Left lobe of liver (tissue), 2 donors: ENCODE results near the gene FAM117A. TPM values are rescaled to one million over a fixed set of nuclear protein-coding genes. Genes with fewer than 3 reads are reported as not detected.

ENCODE experiments used
- ATAC-seq: fragments of 200-7000 bp; cut with Tn5 transposase; one replicate; pipeline ENCODE4 v1.9.1; 2020; ENCODE audit warnings: mild to moderate bottlenecking, moderate library complexity
- DNase-seq: peaks from one replicate; pipeline ENCODE4 v3.0.0-alpha.2; 2020; ENCODE audit warnings: low spot score
- total RNA-seq: library from RNA; stranded (reverse); gene quantifications from one replicate; pipeline ENCODE4 v1.2.1, GENCODE V29; 2021
- donor health status: DM: no; HTN: no; CAD: no; lungs with moderate emphysema.
- donor health status: DM: no; HTN: yes; CAD: no.

FAM117A gene
- total RNA-seq, 1 donor from 2014 or later = 5.3 TPM

DNA sequence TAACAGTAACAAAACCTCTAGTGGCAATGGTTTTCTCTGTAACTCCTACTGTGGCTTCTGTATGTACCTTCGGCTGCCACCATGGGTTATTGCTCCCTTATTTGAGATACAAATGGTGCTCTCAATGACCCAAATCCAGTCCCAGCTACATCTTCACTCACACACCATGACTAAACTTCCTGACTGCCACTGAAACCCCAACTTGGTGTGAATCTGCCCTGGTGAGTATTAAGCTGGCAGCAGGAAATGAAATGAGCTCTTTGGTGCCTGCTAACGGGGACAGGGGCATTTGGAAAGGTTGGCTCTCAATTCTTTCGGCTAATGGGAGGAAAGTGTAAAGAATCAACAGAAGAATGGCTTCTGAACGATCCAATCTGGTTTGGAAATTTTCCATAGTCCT, 48.7 kb downstream of the FAM117A start:
- ATAC-seq (no peak), DNase-seq (no peak)

DNA sequence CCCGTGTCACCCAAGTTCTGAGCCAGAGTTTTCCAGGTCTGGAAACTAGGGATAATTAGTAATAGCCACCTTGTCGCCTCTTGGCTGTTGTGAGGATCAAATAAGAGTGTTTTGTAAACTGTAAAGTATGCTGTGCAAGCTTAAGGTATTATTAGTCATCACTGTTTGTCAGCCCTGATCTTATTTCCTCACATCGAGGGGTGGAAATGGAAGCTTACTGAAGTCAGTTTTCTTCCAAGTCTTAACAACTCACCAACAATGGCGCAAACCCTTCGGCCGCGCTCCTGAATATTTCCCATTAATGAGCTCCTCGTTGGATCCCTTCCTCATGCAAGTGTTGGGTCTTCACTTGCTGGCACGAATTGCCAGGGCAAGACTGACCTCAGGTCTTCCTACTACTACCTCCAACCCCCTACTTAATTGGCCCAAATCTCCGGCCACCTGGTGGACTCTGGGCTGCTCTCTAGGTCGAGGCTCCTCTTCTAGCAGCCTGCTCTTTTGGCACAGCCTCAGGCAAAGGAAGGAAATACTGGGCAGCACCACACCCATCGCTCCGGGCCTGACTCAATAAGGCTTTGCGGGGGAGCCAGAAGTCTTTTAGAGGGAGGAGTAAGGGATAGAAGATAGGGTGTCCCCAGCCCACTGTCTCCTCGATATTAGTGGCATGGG, 55.3 kb downstream of the FAM117A start:
- DNase-seq = no peak
- ATAC-seq = no peak

DNA sequence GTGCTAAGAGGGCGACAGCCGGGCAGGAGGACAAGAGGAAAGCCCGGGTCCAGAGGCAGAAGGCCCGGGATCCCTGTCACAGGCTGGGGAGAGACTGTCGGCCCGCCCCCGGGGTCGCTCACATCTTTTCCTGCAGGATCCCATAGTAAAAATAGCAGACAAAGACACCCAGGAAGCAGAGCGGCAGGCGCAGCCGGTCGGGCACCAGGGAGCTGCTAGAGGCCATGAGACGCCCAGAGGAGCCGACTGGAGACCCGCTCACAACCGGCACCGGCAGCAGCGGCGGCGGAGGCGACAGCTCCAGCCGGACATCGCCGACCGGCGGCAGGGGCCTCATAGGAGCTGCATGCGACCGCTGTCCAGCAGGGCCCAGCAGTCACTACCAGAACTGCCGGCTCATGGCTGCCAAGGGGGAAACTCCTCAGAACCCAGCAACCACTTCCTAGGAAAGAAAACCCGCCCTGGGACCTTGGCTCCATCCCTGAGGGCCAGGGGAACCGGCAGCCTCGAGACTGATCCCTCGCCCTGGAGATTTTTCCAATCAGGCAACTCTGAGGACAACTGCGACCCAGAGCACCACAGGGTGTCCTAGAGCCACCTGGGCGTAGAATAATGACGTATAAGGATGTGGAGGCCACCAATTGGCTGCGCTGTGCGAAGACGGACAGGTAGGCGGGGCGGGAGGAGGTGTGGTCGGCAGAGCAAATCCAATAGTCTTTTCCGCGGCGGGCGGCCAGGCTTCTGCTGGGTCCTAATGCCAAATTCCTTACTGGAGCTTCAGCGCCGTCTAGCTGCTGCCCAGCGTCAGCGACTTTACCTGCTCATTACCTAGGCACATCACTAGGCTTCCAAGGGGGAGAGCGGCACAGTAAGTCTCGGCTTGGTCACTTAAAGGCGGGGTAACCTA, 56.1 kb downstream of the FAM117A start, which contains the start of gene SLC35B1:
Gene SLC35B1 (minus strand): TSS at position 357 of the 907 bp plus-strand sequence. CDS start 131 bp downstream, at position 226.
- peak; percentile 92 for ATAC-seq
- peak; percentile 99 for DNase-seq

DNA sequence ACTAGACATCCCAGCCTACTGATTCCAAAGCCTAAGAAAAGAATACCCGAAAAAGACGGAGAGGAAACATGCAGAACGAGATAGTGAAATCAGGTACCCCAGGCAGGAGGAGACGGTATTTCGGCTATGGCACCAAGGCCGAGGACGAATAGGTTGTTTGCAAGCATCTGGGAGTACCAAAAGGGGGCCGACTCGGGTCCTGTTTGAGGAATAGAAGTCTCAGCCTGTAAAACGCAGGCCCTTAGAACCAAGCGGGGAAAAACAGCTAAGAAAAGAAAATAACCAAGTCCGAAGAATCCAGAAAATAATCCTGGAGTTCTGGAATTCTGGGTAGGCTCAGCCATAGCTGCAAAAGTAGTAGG, 56.7 kb downstream of the FAM117A start:
- DNase-seq (no peak), ATAC-seq (no peak)

DNA sequence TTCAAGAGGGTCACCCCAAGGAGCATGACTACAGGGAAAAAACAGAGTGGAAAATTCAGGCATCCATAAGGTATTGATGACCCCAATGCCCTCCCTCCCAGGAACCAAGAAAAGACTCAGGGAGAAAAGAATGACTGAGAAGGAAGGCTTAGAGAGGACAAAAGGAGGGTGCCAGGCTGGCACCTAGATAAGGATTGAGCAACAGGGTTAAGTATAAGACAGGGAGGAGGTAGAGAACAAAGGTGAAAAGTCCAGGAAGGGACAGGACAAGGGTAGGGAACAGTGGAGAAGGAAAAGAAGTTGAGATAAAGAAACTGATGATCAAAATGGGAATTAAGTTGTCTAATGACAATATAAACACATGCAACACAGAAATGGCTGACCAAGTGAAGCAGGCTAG, 58.7 kb downstream of the FAM117A start:
- DNase-seq = no peak
- ATAC-seq = no peak

DNA sequence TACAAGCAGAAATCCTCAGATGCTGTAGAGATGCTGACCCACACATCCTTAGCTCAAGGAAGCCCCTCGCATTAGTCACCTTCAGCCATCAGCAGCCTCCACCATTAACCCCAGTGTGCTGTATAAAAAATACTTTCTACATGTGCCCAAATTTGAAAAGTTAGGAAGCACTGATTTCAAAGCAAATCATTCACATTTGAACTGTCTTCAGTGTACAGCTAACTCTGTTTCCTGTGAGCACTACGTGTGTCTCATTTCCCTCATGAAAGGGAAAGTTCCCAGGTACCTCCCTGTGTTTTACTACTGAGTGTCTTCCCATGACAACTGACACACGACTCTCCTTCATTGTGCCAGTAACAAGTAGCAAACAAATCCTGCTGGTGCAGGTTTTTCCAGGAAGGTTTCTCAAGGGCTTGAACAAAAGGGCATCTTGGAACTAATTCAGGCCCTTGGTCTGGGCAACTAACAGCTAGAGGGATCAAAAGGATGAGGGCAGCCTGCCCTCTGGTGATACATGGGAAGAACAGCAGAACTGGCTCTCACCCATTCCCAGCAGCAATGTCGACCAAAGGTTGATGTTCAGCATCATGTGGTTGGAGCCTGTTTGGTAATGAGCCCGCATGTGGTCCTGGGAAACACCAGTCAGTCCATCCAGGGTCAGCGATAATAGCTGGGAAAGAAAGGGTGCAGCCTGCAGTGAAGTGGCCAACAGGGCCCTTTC, 60.2 kb downstream of the FAM117A start:
- peak; percentile 86 for DNase-seq
- peak; percentile 74 for ATAC-seq

DNA sequence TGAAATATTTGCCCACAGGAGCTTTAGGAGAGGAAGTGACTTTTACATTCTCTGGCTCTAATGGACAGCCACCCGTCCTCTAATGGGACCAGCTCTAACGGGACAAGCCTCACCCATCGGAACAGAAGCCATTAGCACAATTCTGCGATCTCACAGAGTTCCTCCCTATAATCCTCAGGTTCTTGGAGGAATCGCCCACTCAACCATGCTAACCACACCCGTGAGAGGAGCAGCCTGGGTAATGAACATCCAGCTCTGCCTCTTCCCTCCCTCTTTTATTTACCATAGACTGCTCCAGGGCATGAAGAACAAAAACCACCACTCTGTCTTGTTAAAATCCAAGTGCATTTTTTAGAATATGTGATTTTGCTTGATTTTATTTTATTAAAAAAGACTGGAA, 63.0 kb downstream of the FAM117A start:
- DNase-seq = no peak
- ATAC-seq = no peak

DNA sequence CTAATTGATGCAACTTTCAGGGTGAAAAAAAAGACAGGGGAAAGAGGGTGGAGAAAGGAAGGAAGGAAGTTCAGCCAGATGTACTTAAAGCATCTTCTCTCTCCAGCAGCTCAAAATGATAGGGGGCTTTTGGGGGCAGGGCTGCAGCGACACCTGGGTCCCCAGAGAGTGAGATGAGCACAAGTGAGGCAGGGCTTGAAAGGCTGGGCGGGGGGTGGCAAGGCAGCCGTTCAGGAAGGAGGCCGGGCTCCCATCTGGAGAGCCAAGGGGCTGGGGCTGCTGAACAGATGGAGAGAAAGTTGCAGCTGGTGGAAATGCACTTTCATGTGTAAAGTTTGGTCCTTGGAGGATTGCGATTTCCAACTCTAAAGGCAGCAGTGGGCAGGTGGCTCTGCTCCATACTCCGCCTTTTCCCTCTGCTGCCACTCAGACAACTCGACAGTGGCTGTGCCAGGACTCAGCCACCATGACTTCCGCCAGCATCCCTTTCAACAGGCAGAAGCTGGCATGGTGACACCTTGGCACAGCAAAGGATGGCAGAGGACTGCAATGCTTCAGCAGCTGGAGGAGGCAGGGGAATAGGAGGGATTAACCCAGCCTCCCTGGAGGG, 63.9 kb downstream of the FAM117A start:
- ATAC-seq = no peak
- no peak for DNase-seq

DNA sequence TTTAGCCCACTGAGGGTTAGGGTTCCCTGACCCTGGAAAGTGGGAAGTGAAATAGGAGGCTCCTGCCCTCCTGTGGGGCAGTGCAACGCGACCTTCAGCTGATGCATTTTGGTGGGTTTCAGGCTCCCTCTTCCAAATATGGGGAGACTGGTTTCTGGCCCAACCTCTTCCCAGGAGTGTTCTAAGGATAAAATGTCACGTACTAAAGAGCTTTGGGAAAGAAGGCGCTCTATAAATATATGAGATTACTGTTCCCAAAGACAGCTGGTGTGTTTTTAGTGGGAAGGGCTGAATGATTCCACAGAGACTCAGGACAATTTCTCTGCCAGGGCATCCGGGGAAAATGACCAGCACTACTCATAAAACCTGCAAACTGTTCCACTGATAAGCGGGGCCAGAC, 65.9 kb downstream of the FAM117A start:
- no peak for ATAC-seq
- no peak for DNase-seq

DNA sequence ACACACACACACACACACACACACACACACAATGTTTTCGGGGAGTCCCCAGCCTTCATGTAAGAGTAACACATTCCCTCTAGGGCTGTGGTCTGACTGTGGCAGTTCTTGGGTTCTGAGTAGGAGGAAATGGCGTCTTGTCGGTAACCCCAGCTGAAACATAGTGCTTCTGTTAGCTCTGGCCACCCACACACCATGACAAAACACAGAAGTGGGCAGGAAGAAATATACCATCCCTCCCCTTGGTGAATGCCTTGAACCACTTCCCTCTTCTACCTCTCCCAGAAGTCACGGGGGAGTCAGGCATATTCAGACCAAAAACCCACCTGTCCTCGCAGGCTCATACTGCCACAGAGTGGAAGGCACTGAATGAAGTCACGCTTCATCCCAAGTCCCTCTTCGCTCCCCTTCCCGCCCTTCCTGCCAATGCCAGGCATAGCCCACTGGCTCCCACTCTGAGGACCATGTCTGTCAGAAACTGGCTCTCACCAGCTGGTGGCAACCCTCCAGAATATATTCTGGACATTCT, 67.6 kb downstream of the FAM117A start:
- ATAC-seq (no peak), DNase-seq (no peak)

DNA sequence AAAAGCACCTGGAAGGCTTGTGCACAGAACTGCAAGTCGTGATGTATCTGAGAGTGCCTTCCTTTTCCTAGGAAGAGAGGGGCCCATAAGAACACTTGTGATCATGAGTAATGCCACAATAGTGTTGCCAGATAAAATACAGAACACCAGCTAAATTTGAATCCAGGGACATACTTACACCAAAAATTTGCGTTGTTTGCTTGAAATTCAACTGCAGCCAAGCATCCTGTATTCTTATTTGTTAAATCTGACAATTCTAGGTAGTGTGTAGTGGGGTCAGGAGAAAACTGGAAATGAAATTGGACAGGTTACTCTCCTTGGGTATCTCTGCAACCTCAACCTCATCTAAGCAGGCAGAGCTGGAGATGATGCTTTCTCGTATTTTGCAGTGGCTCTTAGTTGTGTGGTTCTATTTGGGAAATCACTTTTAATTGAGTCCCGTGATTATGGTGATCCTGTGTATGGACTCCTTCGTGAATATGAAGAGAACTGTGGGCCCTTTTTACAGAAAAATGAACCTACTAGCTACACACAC, 68.2 kb downstream of the FAM117A start:
- DNase-seq (no peak), ATAC-seq (no peak)

DNA sequence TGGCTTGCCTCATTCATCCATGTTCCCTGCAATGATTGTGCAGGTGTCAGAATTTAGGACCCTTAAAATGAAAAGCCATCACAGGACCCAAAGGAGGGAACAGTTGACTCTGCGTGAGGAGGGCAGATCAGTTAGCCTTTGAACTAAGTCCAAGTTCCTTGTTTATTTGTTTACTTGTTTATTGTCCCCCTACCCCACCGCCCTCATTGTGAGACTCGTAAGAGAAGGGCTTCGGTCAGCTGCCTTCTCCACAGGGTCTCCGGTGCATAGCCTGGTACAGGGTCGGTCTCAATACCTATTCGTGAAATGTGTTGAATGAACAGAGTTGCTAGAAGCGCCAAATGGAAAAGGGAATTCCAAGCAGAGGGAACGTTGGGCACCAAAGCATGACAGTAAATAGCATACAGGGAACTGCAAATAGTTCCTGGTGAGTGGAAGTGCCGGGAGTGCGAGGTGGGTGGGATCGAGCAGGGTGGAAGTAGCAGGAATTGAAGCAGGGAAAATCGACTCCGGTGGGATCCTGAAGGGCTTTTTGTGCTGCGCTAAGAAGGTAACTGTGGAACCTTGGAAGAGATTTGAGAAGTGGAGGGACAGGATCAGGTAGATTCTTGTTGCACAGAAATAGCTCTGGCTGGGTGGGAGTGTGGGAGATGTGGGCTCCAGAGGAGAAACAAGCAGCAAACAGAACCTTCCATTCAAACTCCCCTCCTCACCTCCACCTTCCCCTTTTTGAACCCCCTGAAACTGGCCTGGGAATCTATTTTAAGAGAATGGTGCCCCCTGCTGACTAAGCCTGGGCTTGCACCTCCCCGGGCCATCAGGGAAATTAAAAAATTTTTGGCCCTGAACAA, 68.9 kb downstream of the FAM117A start:
- ATAC-seq (peak; percentile 88), DNase-seq (no peak)

DNA sequence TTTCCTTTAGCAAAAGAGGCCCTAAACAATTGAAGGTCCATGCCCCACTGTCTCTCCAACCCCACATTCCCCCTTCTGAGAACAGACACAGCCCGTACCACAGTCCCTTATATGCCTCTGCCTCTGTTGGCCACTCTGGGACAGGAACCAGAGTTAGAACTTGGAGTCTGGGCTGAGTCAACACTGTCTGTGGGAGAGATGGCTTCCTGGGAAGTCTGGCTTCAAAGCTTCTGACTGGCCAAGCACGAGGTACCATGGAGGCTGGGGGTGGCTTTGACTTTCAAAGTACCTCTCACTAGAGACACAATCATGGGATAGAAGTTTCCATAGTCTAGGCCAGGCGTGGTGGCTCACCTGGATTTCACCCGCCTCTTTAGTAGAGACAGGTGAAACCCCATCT, 71.2 kb downstream of the FAM117A start:
- ATAC-seq (no peak), DNase-seq (no peak)

DNA sequence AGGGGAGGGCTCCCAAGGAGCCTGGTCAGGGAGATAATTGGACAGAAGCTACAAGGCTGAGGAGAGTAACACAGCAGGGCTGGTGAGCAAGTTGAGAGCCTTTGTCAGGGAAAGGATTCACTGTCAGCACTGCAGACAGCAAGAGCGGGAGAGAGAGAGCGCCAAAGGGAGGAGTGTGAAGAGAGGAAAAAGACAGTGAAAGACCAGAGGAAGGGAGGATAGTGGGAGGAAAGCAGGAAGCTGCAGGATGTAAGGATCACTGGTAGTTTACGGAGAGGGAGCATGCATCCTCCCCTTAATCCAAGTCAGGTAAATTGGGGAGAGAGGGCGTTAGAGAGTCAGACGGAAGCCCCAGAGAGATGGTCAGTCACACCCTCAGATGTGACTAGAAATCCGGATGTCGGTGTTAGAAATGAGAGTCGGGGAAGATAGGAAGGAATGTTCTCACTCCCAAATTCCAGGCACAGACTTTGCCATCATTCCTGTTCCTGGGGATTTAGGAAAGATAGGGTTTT, 72.2 kb downstream of the FAM117A start:
- ATAC-seq = no peak
- DNase-seq = no peak

DNA sequence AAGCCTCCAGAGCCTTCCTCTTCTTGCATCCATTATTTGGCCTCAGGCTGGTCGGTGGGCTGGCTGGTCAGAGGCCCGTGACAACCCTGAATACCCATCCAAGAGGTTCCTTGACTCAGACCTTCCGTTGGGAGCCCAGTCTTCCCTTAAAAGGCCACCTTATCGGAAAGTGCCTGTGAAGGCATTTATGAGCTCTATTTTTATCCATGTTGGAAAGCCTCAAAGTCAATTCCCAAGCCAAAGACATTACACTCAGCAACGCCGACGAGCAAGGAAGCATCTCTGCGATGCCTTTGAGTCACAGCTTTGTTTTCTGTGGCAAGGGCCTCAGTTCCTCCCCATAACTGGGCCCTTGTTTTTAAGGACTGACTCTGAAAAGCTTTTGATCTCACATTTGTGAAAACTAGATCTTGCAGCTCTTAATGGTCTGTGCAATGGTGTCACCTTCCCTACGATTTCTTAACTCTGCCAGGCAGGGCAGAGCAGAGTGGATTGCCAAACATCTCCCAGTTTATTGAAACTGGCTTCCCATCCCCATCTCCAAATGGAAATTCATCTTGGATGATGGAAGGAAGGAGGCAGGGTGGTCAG, 72.8 kb downstream of the FAM117A start:
- DNase-seq (no peak), ATAC-seq (no peak)

DNA sequence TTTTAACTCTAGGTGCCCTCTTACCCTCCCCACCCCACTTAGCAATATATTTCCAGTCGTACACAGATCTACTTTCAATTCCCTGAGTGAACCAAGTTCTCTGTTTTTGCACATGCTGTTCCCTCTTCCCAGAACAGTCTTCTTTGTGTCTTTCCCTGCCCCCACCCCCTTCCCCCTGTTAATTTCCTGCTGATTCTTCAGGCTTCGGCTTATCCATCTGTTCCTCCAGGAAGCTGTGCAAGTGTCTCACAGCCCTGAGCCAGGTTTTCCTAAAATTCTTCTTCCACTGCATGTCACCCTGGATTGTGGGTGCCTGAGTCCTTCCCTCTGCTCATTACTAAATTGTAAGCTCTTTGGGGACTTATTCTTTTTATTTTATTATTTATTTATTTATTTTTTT, 73.7 kb downstream of the FAM117A start:
- DNase-seq = no peak
- ATAC-seq = peak; percentile 33

DNA sequence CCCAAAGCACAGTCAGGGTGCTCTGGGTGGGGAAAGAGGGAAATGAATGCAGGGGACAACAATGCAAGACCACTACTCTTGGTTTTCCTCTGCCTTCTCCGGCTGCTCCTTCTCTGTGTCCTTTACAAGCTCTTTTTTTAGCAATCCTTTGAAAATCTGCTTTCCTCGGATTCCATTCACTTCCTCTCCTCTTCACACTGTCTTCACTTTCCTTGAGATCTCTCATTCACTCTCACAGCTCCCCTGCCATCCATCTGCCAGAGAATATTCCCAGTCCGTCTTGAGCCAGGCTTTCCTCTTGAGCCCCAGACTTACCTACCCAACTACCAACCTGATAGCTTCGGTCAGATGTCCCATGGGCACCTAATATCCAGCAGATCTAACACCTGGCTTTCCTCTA, 75.1 kb downstream of the FAM117A start:
- DNase-seq = no peak
- no peak for ATAC-seq

DNA sequence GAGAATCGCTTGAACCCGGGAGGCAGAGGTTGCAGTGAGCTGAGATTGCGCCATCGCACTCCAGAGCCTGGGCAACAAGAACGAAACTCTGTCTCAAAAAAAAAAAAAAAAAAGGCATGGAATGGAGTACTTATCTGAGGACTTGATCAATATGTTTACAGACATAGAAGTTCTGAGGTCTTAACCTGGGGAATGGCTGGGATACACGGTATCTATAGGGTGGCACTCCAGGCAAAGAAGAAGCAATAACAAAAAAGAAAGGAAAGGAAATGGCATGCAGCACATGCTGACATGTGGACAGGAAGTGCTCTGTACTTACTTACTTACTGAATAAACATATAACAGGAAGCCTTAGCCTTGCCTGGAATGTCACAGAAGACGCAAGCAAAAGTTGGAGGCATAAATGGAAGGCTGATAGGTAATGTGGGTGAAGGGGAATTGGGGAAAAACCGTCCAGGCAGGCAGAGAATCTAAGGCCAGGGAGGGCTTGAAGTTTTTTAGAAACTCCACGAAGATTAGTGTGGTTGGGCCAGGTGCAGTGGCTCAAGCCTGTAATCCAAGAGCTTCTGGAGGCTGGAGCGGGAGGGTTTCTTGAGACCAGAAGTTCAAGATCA, 75.9 kb downstream of the FAM117A start:
- DNase-seq = peak; percentile 23
- ATAC-seq = peak; percentile 58
